Uterus (tissue), 4 donors: ENCODE results near the gene TAS1R2. TPM values are rescaled to one million over a fixed set of nuclear protein-coding genes. Genes with fewer than 3 reads are reported as not detected.

Source experiments
- DNase-seq, 2 donors: peaks; one replicate each; pipeline ENCODE4 v3.0.0-alpha.2; 2019 to 2020
- H3K27ac ChIP-seq, 2 donors: fragments of 200-600 bp; sonication (generic); 1 replicate in 1 of 2; 2 replicates in 1 of 2; pipeline ENCODE4 v1.5.1; 2016 to 2018
- H3K27me3 ChIP-seq, 2 donors: fragments of 200-600 bp; sonication (generic); one replicate each; pipeline ENCODE4 v1.5.1; 2018 to 2019; ENCODE audit warnings: control low read depth in 1 of 2
- H3K36me3 ChIP-seq, 2 donors: fragments of 200-600 bp; sonication (generic); one replicate each; pipeline ENCODE4 v1.5.1; 2019; ENCODE audit warnings: control low read depth in 1 of 2
- H3K4me1 ChIP-seq, 2 donors: fragments of 200-600 bp; sonication (generic); one replicate each; pipeline ENCODE4 v1.5.1; 2018 to 2019; ENCODE audit warnings: control low read depth in 1 of 2
- H3K4me3 ChIP-seq, 2 donors: fragments of 200-600 bp; sonication (generic); 1 replicate in 1 of 2; 2 replicates in 1 of 2; pipeline ENCODE4 v1.5.1; 2018 to 2019; ENCODE audit warnings: mild to moderate bottlenecking in 1 of 2
- H3K9me3 ChIP-seq, 2 donors: fragments of 200-600 bp; sonication (generic); one replicate each; pipeline ENCODE4 v1.5.1; 2019; ENCODE audit warnings: control low read depth in 1 of 2
- POLR2A ChIP-seq, 2 donors: fragments of 450-650 bp; IDR thresholded peaks; one replicate each; pipeline ENCODE4 v1.6.1; 2016; ENCODE audit warnings: antibody characterized with exemption in 2 of 2, mild to moderate bottlenecking in 1 of 2, moderate library complexity in 1 of 2
- intact Hi-C: fragments of 100-400 bp; cut with DNase I; formaldehyde crosslinking; loops from one replicate; pipeline ENCODE4 v1.15.1; 2023; ENCODE audit warnings: low total_unique reads
- total RNA-seq, 4 donors: library from RNA; depleted of rRNA in 3 of 4; stranded (reverse); fragments of >200 nt in 3 of 4; gene quantifications; one replicate each; pipeline versions ENCODE4 v1.1.0 to v1.2.4, GENCODE V29; 2014 to 2023
- TF ChIP-seq, protein P1 (sequence below), 4 experiments: fragments of 200-600 bp in 2 of 4; fragments of 450-650 bp in 2 of 4; sonication (generic) in 2 of 4; IDR thresholded peaks; one replicate each; pipeline ENCODE4 v1.5.1; 2016 to 2019; ENCODE audit warnings: antibody characterized with exemption in 4 of 4, mild to moderate bottlenecking in 2 of 4, moderate library complexity in 1 of 4
- donor health status: DM: yes; HTN: yes; CAD: no.

Gene TAS1R2
- total RNA-seq, 4 donors from 2014 or later, result 0.27 TPM; not detected in 3

DNA sequence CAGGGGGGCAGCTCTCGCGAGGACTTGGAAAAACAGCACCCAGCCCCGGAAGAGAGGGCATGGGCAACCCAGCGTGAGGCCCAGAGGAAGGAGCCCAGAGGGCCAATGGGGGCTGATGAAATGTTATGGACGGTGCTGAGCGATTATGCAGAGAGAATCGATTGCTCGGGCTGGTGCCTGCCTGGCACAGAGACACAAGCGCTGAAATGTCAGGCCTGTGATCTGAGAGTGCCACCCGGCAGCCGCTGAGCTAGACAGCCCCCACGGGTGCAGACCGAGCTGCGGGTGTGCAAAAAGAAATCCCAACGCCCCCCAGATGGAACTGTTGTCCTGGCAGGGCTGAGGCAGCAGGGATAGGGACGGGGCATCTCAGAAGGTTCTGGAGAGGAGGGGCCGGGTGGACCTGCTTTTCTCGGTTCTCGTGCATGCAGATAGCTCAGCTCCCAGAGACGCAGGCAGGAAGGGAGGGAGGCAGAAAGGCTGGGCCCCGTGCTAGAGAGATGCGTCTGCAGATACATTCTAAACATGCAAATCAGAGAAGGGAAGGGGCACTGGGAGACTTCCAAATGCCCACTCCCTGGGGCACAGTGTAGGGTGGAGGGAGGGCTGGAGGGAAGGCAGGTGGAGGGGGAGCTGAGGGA, 41.5 kb downstream of the TAS1R2 start:
- TF ChIP-seq, protein P1, sequence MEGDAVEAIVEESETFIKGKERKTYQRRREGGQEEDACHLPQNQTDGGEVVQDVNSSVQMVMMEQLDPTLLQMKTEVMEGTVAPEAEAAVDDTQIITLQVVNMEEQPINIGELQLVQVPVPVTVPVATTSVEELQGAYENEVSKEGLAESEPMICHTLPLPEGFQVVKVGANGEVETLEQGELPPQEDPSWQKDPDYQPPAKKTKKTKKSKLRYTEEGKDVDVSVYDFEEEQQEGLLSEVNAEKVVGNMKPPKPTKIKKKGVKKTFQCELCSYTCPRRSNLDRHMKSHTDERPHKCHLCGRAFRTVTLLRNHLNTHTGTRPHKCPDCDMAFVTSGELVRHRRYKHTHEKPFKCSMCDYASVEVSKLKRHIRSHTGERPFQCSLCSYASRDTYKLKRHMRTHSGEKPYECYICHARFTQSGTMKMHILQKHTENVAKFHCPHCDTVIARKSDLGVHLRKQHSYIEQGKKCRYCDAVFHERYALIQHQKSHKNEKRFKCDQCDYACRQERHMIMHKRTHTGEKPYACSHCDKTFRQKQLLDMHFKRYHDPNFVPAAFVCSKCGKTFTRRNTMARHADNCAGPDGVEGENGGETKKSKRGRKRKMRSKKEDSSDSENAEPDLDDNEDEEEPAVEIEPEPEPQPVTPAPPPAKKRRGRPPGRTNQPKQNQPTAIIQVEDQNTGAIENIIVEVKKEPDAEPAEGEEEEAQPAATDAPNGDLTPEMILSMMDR (IDR thresholded peaks at IDR 0.05), result no peak
- no peak for TF ChIP-seq POLR2A (IDR thresholded peaks at IDR 0.05)
- intact Hi-C loops, result no loop called here
- Histone ChIP-seq H3K4me1 (no peaks in the 10 kb centered on the region), H3K4me3 (no peak overlapping the region), H3K36me3 (no peaks in the 10 kb centered on the region), H3K9me3 (no peaks in the 10 kb centered on the region), H3K27me3 (no peaks in the 10 kb centered on the region), H3K27ac (no peak overlapping the region)
- DNase-seq, result no peak

DNA sequence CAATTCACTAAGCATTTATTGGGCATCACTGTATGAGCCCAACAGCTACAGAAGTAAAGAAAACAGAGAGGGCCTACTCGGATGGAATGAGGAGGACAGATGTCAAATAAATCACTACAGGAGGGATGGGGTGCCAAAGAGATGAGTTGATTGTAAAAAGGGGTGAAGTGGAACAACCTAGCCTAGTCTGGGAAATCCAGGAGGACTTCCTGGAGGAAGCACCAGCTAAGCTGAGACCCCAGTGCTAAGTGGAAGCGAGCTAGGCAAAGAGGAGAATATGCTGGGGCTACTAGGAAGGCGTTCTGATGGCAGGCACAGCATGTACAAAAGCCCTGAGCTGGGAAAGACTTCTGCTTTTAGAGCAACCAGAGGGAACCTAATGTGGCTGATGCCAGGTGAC, 42.1 kb downstream of the TAS1R2 start:
- Histone ChIP-seq H3K9me3 (no peaks in the 10 kb centered on the region), H3K4me3 (no peak overlapping the region), H3K27ac (no peak overlapping the region), H3K4me1 (no peaks in the 10 kb centered on the region), H3K36me3 (no peaks in the 10 kb centered on the region), H3K27me3 (no peaks in the 10 kb centered on the region)
- TF ChIP-seq, protein P1 (IDR thresholded peaks at IDR 0.05), result no peak
- no peak for TF ChIP-seq POLR2A (IDR thresholded peaks at IDR 0.05)
- intact Hi-C loops, result no loop called here
- DNase-seq, result no peak

DNA sequence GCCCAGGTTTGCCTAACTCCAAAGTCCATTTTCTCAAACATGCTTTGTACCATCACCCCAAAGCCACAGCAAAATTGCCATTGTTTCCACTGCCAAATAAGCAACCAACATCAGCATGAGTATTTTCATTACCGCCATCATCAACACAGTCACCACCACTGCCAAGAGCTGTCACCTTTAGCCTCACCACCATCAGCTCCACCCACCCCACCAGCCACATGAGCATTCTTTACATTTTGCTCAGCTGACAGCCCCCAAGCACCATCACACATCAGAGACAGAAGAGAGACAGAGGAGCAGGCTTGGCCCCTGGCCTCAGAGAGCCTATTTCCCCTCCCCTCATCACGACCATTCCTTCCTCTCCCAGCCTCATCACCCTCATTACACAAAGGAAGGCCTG, 42.7 kb downstream of the TAS1R2 start:
- Histone ChIP-seq H3K27me3 (no peaks in the 10 kb centered on the region), H3K9me3 (no peaks in the 10 kb centered on the region), H3K4me3 (no peak overlapping the region), H3K27ac (no peak overlapping the region), H3K4me1 (no peaks in the 10 kb centered on the region), H3K36me3 (no peaks in the 10 kb centered on the region)
- no peak for TF ChIP-seq POLR2A (IDR thresholded peaks at IDR 0.05)
- TF ChIP-seq, protein P1 (IDR thresholded peaks at IDR 0.05), result no peak
- no peak for DNase-seq
- intact Hi-C loops, result no loop called here

DNA sequence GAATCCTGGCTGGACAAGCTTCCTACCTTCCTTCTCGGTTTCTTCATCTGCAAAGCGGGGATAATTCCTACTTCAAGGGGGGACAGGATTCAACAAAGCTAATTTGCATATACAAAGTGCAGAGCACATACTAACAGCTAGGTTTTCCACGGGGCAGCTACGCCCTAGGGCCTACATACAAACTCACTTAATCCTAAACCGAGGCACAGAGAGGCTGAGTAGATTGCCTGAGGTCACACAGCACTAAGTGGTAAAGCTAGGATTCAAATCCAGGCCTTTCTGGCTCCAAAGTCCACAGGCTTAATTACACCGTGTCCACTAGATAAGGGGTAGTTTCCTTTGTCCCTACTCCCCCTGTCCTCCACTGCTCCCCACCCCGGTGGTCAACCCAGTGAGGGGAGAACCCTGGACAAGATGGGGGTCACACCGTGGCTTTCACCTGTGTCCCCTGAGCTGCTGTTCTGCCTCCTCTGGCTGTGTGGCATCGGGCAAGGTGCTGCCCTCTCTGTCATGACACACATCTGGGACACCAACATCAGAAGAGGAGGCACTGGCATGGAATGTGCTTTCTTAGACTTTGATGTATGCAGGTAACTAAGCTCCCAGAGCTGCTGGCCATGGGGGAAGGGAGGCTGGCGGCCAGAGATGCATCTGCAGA, 44.5 kb downstream of the TAS1R2 start:
- no peak for TF ChIP-seq POLR2A (IDR thresholded peaks at IDR 0.05)
- TF ChIP-seq, protein P1 (IDR thresholded peaks at IDR 0.05), result no peak
- intact Hi-C loops, result no loop called here
- Histone ChIP-seq H3K4me1 (no peaks in the 10 kb centered on the region), H3K27me3 (no peaks in the 10 kb centered on the region), H3K36me3 (no peaks in the 10 kb centered on the region), H3K9me3 (no peaks in the 10 kb centered on the region), H3K27ac (no peak overlapping the region), H3K4me3 (no peak overlapping the region)
- no peak for DNase-seq

DNA sequence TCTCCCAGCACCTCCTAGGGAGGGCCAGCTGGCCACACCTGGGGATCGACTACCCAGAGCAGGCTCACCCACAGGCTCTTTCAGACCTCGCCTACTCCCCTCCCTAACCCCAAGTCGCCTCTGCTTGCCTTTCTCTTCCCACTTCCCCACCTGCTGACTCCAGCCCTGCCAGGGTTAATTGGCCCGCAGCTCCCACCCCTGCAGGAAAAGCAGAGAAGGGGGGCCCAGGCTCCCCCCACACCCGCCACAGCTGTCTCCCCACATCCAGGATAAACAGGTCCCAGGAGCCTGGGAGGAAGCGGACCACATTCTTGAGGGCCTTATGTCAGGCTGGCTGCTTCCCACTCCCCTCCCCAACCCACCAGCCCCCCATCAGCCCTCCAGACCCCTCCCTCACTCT, 45.0 kb downstream of the TAS1R2 start:
- intact Hi-C loops, result no loop called here
- H3K4me3 ChIP-seq, result no peak overlapping the region
- no peak overlapping the region for H3K27ac ChIP-seq
- no peaks in the 10 kb centered on the region for H3K4me1 ChIP-seq
- no peak for TF ChIP-seq POLR2A (IDR thresholded peaks at IDR 0.05)
- TF ChIP-seq, protein P1 (IDR thresholded peaks at IDR 0.05), result no peak
- no peak for DNase-seq
- no peaks in the 10 kb centered on the region for H3K27me3 ChIP-seq
- no peaks in the 10 kb centered on the region for H3K9me3 ChIP-seq
- no peaks in the 10 kb centered on the region for H3K36me3 ChIP-seq
